Superior temporal gyrus (tissue), 1 donor: Measurements from ENCODE around the gene DLX1.
A peak's percentile ranks its signal among the peaks of the same experiment; 100 is the strongest.
"Not testable (repeated sequence)": the region's sequence is repeated elsewhere in the genome, so short reads cannot be mapped to it uniquely, and the experiment has no call there.

Experiments
- DNase-seq: peaks from one replicate; pipeline ENCODE4 v3.0.0-alpha.2; 2016; ENCODE audit errors: extremely low spot score

DLX1 gene

DNA sequence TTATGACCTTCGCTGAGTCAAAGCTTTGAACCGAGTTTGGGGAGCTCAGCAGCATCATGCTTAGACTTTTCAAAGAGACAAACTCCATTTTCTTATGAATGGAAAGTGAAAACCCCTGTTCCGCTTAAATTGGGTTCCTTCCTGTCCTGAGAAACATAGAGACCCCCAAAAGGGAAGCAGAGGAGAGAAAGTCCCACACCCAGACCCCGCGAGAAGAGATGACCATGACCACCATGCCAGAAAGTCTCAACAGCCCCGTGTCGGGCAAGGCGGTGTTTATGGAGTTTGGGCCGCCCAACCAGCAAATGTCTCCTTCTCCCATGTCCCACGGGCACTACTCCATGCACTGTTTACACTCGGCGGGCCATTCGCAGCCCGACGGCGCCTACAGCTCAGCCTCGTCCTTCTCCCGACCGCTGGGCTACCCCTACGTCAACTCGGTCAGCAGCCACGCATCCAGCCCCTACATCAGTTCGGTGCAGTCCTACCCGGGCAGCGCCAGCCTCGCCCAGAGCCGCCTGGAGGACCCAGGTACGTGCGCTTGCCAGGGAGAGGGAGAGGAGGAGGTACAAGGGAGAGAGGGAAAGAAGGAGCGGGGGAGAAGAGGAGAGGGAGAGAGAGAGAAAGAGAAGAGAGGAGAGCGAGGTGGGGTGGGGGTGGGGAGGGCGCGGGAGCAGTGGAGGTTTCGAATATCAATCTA lies at the start of gene DLX1:
Gene DLX1, plus strand, starts transcription at position 48 of the 700 bp plus-strand sequence. Its CDS starts 171 bp downstream, at position 219.
- DNase-seq = no peak

DNA sequence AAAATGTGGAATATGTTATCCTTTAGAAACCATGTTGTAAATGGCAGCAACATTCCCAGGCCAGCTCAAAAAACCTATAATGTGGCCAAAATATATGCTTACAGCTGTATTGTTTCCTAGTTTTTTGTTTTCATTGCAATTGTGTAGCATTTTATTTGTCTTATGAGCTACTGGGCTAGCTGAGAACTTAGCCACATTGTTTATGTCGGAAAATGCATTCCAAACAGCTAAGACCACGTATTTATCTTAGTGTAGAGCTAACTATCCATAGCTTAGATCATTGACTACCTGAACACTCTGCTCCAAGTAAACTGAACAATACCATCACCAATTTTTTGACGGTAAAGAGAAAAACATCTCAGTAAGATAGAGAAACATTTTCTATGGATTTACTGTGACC lies 47.2 kb upstream of the DLX1 start:
- peak; percentile 2 for DNase-seq

DNA sequence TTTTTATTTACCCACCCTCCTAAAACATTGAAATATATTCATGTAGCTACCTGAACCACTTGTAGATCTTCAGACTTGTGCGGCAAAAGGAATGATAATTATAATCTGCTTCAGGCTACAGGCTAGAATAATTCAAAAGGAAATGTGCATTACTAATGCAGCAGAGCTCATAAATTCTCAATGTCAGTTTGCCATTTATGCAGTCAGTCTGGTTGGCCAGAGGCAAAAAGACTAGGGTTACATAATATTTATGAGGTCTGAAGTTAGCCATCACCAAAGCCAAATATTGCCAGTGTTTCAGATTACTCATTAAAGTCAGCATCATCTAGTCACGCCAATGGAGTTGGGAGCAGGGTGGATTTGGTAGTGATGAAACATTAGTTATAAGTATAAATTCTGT lies 46.7 kb upstream of the DLX1 start:
- peak; percentile 2 for DNase-seq

DNA sequence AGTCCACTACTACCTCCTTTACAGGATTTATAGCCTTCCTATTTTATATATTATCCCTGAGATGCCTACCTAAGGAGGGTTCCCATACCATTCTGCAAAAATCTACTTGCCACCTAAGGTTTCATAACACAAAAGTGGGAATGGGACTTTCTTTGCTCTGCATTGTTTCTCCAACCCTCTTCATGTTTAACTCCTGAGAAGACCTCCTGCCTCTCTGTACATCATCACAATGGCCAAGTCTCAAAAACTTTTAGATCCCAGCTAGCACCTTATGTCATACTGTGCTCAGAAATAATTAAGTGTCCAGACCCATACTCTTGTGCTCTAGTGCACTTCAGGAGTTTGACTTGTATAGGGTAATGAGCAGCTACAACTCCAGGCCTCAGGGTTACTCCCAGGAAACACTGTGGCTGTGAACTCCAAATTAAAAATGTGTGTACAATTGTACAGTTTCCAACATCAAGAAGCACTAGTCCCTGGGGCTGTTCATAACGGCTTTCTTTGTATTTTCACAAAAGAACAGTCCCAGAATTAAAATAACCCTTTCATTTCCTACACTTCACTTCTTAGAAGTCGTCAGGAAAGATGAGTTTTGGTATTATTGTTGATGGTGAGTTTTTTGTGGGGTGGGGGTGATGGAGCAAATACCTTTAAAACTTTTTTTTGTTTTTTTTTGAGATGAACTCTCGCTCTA lies 46.1 kb upstream of the DLX1 start:
- DNase-seq = peak; percentile 3

DNA sequence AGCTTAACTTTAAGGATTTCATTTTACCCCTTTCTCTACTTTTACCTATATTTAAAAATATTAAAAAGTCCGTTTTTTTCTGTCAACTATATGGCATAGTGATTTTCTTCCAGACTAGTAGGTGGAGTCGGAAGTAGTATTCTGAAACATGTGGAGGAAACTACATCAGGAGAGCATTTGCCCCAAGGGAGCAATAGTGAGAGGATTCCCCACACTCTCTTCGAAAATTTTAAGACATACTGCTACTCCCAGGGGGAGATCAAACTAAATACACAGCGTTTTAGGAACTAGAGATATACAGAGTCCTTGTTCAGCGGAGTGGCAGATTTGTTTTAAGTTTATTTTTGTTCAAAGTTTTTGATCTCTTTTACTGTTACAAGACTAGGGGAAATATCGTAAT lies 45.0 kb upstream of the DLX1 start:
- DNase-seq = peak; percentile 3

DNA sequence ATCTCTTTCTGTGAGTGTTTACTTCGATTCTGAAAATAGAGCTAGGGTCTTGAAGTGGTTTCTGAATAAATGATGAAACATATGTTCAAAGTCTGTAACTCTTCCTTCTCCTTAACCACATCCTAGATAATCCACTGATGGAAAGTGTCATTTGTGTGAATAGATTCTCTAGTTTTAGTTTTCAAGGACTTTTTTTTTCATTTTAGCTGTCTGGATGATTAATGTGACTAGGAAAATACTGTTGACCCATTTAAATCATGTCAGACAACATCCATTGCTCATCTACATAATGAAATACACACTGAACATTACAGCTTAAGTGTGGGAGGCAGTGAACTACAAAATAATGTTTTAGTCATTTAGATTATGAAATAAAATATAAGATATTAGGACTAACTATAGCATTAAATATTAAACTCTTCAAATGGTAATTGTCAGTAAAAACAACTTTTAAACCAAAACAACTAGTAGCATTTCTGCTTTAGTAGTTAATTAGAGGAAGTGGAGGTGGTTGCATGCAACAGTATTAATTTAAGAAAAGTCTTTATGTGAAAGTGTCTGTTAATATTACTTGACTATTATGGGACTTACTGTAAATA lies 39.1 kb upstream of the DLX1 start:
- DNase-seq = peak; percentile 3

DNA sequence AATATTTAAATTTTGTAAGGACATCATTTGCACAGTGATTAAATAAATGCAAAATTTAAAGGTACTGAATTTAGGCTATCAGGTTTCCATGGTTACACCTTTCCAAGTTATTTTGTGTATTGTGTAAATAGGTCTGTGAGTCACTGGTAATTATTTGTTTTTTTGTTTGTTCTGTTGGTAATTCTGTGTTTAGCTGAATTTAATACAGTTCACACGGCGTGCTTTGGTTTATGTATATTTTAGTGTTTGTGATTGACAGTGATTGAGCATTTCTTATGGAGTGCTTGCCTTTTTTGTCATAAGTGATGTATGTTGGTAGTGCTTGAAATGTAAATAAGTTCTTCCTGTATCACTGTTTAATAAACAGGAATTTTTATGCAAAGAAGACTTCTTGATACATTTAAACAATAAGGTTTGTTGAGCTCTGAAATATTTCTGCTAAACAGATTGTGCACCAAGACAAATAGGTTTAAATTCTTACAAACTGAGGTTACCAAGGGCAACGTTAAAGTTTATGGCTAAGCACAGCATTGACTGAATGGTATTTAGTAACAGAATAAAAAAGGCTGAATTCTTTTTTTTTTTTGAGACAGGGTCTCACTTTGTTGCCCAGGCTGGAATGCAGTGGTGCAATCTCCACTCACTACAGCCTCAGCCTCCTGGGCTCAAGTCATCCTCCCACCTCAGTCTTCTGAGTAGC lies 38.3 kb upstream of the DLX1 start:
- DNase-seq = peak; percentile 6

DNA sequence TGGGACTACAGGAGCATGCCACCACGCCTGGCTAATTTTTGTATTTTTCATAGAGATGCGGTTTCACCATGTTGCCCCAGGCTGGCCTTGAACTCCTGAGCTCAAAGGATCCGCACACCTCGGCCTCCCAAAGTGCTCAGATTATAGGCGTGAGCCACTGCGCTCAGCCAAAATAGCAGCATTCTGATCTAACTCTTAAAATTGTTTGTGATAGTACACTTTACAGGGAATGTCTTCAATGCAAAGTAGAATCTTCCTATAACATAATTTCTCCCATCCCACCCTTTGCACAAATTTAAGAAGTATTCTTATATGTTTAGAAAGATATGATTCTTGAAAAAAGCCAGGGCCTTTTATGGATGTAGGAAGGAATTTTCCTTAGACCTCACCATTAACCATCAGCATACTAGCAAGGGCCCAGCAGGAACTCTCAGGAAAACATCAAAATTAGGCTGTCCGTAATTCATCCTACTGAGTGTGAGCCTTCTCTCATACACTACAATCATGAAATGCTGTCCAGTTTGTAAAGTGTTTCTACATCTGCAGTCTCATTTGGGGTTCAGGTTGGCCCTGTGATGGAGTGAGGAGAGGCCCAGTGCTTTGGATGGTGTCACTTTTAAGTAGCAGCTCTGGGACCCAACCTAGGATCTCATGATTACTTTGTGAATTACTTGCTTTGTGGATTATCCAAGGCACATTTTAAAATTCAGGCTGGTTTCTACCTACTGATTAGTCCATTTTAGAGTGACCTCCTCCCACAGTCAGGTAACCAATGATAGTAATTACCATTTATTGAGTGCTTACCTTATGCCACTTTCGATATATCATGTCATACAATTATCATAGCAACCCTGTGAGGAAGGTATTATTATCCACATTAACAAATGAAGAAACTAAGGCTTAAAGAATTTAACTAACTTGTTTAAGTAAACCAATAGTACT lies 37.5 kb upstream of the DLX1 start:
- peak; percentile 1 for DNase-seq

DNA sequence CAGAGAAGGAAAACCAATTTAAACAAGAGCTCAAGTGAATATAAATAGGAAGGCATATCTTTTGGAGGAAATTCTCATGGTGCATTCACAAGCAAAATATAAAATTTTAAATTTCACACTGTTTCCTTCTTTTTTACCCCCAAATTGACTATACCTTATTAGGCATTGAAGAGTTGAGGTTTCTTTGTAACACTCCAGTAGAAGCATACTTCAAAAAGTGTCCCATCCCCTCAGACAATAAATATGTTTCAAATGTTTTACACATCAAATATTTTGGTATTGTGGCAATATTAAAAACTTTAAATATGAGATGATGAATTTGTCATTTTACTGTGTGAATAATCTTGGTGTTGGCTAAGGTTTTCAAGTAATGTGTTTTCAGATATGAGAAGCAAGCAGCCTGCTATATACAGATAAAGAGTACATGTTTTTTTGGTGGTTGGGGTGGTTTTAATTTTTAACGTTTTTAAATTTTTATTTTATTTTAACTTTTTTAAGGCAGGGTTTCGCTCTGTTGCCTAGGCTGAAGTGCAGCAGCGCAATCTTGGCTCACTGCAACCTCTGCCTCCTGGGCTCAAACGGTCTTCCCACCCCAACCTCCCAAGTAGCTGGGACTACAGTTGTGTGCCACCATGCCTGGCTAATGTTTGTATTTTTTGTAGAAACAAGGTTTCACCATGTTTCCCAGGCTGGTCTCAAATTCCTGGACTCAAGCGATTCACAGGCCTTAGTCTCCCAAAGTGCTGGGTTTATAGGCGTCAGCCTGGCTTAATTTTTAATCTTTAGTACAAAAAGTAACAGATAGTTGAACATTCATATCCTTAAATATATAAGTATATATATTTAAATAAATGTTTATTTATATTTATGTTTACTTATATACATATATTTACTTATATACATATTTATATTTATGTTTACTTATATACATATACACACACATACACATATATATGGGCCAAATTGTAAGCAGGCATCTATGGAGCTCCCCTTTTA lies 36.5 kb upstream of the DLX1 start:
- peak; percentile 5 for DNase-seq

DNA sequence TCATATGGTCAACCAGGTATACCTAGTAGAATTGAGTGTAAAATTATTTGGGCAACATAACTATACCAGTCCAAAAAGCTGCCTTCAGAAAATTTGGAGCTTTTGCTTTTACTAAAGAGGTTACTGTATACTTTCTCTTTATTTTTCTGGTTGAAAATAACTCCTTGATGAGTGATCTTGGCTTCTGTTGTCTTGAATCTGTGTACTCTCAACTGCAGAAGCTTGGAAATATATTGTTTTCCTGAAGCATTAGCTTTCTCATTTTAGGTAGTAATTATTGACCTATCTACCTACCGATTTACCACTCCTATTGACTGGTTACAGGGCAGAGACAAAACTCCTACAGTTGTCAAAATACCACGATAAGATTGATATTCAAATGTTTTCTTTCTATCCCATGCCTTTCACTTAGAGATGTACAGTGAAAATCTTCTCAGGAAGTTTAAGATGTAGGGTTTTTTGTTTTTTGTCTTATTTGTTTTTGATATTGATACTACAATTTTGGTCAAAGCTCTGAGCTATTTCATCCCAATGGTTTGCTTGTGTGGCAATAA lies 35.7 kb upstream of the DLX1 start:
- peak; percentile 6 for DNase-seq

DNA sequence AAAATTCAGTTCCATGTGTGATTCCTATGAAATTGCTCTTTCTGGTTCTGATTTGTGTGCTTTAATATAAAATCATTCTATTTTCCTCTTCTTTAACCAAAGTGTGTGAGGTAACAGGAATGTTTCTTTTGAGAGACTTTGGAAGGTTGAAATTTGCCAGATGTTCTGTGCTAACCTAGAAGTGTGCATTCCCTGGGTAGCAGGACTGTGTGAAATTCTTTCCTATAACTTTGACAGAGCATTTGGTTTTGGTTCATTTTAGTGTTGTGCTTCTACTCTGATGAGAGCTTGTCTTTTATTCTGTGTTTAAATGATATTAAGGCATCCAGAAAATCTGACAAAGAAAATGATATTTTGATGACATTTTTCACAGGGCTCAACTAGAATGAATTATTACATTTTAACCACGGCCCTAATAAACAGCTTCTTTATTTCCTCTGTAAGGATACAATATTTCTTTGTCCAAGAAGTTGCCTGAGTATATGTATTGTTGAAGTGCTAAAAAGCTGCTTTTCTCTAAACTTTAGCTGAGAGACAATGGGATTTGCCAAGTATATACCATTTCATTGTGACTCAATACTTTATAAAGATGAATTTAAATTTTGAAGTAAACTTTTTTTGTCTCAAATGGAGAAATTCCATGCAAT lies 34.7 kb upstream of the DLX1 start:
- DNase-seq = peak; percentile 16

DNA sequence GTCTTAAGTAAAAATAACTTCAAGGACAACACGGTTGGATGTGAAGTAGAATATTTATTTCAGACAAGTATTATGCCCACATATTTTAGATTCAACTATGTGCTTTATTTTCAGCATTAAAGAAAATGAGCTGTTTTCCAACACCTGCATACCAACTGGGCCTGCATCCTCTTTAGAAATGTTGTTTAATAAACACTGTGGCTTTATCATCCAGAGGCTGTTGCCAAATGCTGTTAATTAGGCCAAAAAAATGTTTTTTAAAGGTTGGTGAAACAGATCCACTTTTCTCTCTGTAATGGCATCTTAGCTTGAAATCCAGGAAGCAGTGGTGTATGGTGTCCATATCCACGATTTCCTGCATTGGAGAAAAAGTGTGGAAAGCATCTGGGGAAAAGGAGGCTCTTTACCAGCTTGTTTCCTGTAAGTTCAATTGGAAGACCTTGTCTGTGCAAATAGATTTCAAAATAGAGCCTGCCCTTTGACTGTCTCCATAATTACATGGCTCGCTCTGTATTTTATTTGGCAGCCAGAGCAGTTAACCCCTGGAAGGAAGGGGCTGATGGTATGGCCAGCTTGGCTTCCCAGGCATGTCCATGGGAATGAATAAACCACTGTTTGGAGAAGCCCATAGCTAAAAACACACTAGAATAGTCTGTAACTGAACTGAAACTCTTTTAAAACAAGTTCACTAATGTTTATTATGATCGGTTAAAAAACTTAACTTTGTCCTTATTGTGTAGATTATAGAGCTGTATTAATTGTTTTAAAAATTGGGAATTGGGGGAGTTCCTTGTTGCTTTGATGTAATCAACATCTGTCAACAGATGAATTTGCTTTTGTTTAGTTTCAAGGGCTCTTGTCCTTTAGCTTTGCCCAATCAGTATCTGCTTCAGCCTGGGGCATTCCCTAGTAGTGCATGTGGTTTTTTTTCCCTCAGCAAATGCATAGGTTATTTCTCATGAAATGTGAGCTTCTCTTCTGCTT lies 33.0 kb upstream of the DLX1 start:
- peak; percentile 8 for DNase-seq

DNA sequence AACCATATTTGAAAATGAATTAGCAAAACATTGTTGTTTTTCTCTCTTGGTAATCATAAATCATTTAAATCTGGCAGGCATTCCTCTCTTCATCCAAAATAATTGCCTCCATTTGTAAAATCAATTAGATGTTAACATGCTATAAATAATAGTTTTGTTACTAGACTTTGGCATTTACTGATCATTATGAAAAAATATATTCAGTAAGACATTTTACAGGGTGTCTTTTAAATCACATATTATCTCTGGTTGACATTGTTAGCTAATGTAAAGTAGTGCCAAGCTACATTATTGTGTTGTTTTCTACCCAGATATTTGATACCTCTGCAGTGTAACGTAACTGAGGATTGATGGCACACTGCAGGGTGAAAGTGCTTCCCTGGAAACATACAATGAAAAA lies 31.8 kb upstream of the DLX1 start:
- DNase-seq = peak; percentile 8

DNA sequence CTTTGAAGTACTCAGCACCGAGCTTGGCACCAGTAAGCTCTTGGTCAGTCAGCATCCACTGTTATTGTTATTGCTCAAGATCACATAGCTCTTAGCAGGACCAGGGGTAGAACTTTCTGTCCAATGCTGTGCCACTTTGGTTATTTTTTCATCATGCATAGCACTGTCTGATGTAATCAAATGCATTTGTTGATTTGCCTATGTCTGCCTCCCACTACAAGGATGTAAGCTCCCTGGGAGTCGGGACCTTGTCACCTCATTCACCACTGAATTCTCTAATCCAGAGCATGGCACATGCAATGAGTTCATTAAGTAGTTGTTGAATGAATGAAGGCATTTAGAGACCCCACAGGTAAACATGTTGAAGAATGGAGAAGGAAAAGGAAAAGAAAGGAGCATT lies 29.0 kb upstream of the DLX1 start:
- no peak for DNase-seq

DNA sequence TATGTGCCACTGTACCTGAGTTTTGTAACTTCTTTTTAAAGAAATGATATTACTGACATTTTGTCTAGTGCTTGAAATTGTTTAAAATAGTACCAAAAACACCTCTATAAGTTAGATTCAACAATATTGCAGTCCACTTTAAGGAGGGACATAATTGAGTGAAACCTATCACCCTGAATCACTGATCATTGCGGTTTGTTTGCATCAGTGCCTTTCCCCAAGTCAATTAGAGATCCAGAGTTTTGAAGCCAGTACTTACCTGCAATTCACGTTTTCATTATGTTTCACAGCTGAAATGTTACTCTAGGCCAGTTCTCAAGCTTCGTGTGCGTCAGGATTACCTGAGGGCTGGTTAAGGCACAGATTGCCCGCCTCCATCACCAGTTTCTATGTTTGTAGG lies 26.6 kb upstream of the DLX1 start:
- DNase-seq = peak; percentile 2

DNA sequence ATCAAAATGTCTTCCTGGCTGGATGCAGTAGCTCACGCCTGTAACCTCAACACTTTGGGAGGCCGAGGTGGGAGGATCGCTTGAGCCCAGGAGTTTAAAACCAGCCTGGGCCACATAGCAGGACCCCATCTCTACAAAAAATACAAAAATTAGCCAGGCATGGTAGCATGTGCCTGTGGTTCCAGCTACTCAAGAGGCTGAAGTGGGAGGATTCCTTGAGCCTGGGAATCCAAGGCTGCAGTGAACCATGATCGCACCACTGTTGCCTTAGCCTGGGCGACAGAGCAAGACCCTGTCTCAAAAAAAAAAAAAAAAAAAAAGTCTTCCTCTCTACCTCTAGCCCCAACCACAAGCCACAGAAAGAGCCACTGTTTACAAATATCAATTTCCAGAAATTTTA lies 25.2 kb upstream of the DLX1 start:
- DNase-seq = not testable (repeated sequence)

DNA sequence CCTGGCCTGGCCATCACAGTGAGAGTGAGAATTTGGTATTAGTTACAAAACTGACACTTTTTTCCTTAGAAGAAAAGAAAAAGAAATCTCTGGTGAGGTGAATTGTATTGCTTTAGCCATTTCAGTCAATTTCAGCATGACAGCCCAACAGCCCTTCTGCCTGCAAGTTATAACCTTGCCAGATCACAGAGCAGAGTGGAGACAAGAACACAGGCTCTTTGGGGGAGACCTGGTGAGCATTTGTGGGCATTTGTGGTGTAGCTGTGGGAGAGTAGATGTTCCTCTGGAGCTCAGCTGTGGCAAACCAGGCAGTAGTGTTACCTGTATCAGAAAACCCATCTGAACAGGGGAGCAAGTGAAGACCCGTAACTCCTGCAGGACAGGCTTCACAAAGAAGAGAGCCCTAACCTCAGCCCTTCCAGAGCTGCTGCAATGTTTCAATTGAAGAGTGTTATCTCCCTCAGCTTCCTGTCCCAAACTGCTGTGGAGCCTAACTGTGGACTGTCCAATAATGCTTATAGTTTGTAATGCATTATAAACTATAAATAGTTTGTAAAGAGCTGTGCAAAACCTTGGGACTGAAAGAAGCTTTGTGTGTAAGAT lies 22.8 kb upstream of the DLX1 start:
- DNase-seq = peak; percentile 3

DNA sequence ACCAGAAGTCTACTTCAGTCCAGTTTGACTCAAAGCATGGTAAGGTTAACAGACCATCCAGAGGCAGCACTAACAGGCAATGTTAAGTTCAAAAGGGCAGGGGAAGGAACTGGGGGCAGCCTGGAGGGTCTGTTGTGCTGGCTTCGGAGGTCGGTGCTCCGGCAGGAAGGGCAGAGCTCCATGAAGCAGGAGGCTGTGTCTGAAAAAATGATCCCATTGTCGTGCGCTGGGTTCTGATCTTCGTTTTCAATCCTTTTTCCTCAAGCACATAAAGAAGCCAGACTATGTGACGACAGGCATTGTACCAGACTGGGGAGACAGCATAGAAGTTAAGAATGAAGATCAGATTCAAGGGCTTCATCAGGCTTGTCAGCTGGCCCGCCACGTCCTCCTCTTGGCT lies 21.9 kb upstream of the DLX1 start:
- no peak for DNase-seq
